MM.1S (cell line): ENCODE results near the gene NRK.

Experiments
- DNase-seq: peaks from one replicate; pipeline ENCODE4 v3.0.0-alpha.2; 2015
- H2AFZ ChIP-seq: fragments of 300-600 bp; sonication (generic); 2 replicates; pipeline ENCODE4 v1.6.0; 2016; ENCODE audit warnings: antibody characterized with exemption, low read length
- H3F3A ChIP-seq: fragments of 300-600 bp; sonication (generic); 2 replicates; pipeline ENCODE4 v1.6.1; 2016; ENCODE audit warnings: mild to moderate bottlenecking, antibody characterized with exemption, low read length, moderate library complexity, mixed read lengths; ENCODE audit not compliant: insufficient read depth
- H3K27ac ChIP-seq: fragments of 300-600 bp; sonication (generic); 2 replicates; pipeline ENCODE4 v1.5.1; 2016; ENCODE audit warnings: mild to moderate bottlenecking, low read length
- H3K27me3 ChIP-seq: fragments of 300-600 bp; sonication (generic); replicated peaks from 2 replicates; pipeline ENCODE4 v1.6.0; 2016; ENCODE audit warnings: low read length; ENCODE audit not compliant: insufficient read depth
- H3K36me3 ChIP-seq: fragments of 300-600 bp; sonication (generic); replicated peaks from 2 replicates; pipeline ENCODE4 v1.6.1; 2016; ENCODE audit warnings: mild to moderate bottlenecking, low read length, mixed read lengths; ENCODE audit not compliant: insufficient read depth
- H3K4me1 ChIP-seq: fragments of 300-600 bp; sonication (generic); 2 replicates; pipeline ENCODE4 v1.6.1; 2016; ENCODE audit warnings: low read length, mixed read lengths
- H3K4me2 ChIP-seq: fragments of 300-600 bp; sonication (generic); 2 replicates; pipeline ENCODE4 v1.6.0; 2016; ENCODE audit warnings: low read depth, low read length
- H3K4me3 ChIP-seq: fragments of 300-600 bp; sonication (generic); 2 replicates; pipeline ENCODE4 v1.5.1; 2016; ENCODE audit warnings: low read length, mixed read lengths
- H3K79me2 ChIP-seq: fragments of 300-600 bp; sonication (generic); 2 replicates; pipeline ENCODE4 v1.6.1; 2016; ENCODE audit warnings: mixed run types, low read length, mixed read lengths
- H3K9ac ChIP-seq: fragments of 300-600 bp; sonication (generic); 2 replicates; pipeline ENCODE4 v1.6.1; 2016; ENCODE audit warnings: low read length, mixed read lengths
- H3K9me2 ChIP-seq: fragments of 300-600 bp; sonication (generic); replicated peaks from 2 replicates; pipeline ENCODE4 v1.6.1; 2016; ENCODE audit warnings: mild to moderate bottlenecking, low read length, mixed read lengths; ENCODE audit not compliant: insufficient read depth
- H3K9me3 ChIP-seq: fragments of 300-600 bp; sonication (generic); replicated peaks from 2 replicates; pipeline ENCODE4 v1.6.1; 2016; ENCODE audit warnings: mild to moderate bottlenecking, low read length, mixed read lengths; ENCODE audit not compliant: insufficient read depth
- H4K20me1 ChIP-seq: fragments of 300-600 bp; sonication (generic); 2 replicates; pipeline ENCODE4 v1.6.1; 2016; ENCODE audit warnings: mild to moderate bottlenecking, low read length, moderate library complexity, mixed read lengths; ENCODE audit not compliant: insufficient read depth
- CTCF ChIP-seq: fragments of 300-600 bp; sonication (generic); IDR thresholded peaks from 2 replicates; pipeline ENCODE4 v1.5.1; 2016; ENCODE audit warnings: antibody characterized with exemption, low read length, mixed read lengths
- EZH2 ChIP-seq: fragments of 300-600 bp; sonication (generic); optimal IDR thresholded peaks from 2 replicates; pipeline ENCODE3; 2017; ENCODE audit warnings: low read depth, mild to moderate bottlenecking, antibody characterized with exemption, low read length, mixed read lengths
- EZH2phosphoT487 ChIP-seq: fragments of 300-600 bp; sonication (generic); IDR thresholded peaks from 2 replicates; pipeline ENCODE4 v1.6.1; 2018; ENCODE audit warnings: antibody characterized with exemption, low read length

The NRK gene

GRCh38 chrX:105865709-105866108 is 43.4 kb downstream of the NRK start:
- DNase-seq: no peak
- Histone ChIP-seq H3K9ac (no peak overlapping the region), H3K27ac (no peak overlapping the region), H3K4me3 (no peak overlapping the region), H3K9me3 (no peaks in the 10 kb centered on the region), H3F3A (no peaks in the 10 kb centered on the region), H4K20me1 (no peaks in the 10 kb centered on the region), H3K27me3 (no peaks in the 10 kb centered on the region), H3K9me2 (no peaks in the 10 kb centered on the region), H3K36me3 (no peaks in the 10 kb centered on the region), H3K4me1 (no peaks in the 10 kb centered on the region), H2AFZ (no peak overlapping the region), H3K4me2 (no peak overlapping the region), H3K79me2 (no peaks in the 10 kb centered on the region)
- TF ChIP-seq EZH2: no peak
- no peak for TF ChIP-seq EZH2phosphoT487
- no peak for TF ChIP-seq CTCF

GRCh38 chrX:105869701-105870100 is 47.4 kb downstream of the NRK start:
- Histone ChIP-seq H2AFZ (no peak overlapping the region), H3K4me2 (no peak overlapping the region), H3K79me2 (no peaks in the 10 kb centered on the region), H3K4me3 (no peak overlapping the region), H3F3A (no peaks in the 10 kb centered on the region), H3K36me3 (no peaks in the 10 kb centered on the region), H3K27ac (no peak overlapping the region), H3K9ac (no peak overlapping the region), H3K9me2 (no peaks in the 10 kb centered on the region), H4K20me1 (no peaks in the 10 kb centered on the region), H3K4me1 (no peaks in the 10 kb centered on the region), H3K27me3 (no peaks in the 10 kb centered on the region), H3K9me3 (no peaks in the 10 kb centered on the region)
- TF ChIP-seq EZH2phosphoT487: no peak
- TF ChIP-seq CTCF: no peak
- TF ChIP-seq EZH2: no peak
- DNase-seq: no peak

GRCh38 chrX:105870445-105870844 is 48.1 kb downstream of the NRK start:
- H3K27me3 ChIP-seq: no peaks in the 10 kb centered on the region
- H3K4me3 ChIP-seq: no peak overlapping the region
- no peaks in the 10 kb centered on the region for H3K9me3 ChIP-seq
- no peaks in the 10 kb centered on the region for H3K36me3 ChIP-seq
- no peak overlapping the region for H3K4me2 ChIP-seq
- DNase-seq: no peak
- no peaks in the 10 kb centered on the region for H4K20me1 ChIP-seq
- H3K9ac ChIP-seq: no peak overlapping the region
- no peaks in the 10 kb centered on the region for H3K79me2 ChIP-seq
- no peak overlapping the region for H3K27ac ChIP-seq
- TF ChIP-seq CTCF (no peak), EZH2phosphoT487 (no peak), EZH2 (no peak)
- H3K9me2 ChIP-seq: no peaks in the 10 kb centered on the region
- no peak overlapping the region for H2AFZ ChIP-seq
- H3F3A ChIP-seq: no peaks in the 10 kb centered on the region
- H3K4me1 ChIP-seq: no peaks in the 10 kb centered on the region

GRCh38 chrX:105872941-105873340 is 50.6 kb downstream of the NRK start:
- Histone ChIP-seq H3K27me3 (no peaks in the 10 kb centered on the region), H3K27ac (no peak overlapping the region), H3K4me1 (no peaks in the 10 kb centered on the region), H3K9me2 (no peaks in the 10 kb centered on the region), H3F3A (no peaks in the 10 kb centered on the region), H3K4me2 (no peak overlapping the region), H4K20me1 (no peaks in the 10 kb centered on the region), H3K9me3 (no peaks in the 10 kb centered on the region), H3K9ac (no peak overlapping the region), H3K79me2 (no peaks in the 10 kb centered on the region), H2AFZ (no peak overlapping the region), H3K36me3 (no peaks in the 10 kb centered on the region), H3K4me3 (no peak overlapping the region)
- TF ChIP-seq CTCF: no peak
- no peak for TF ChIP-seq EZH2
- no peak for TF ChIP-seq EZH2phosphoT487
- DNase-seq: no peak
